Measurements from ENCODE around the gene COPA.

COPA gene

DNA sequence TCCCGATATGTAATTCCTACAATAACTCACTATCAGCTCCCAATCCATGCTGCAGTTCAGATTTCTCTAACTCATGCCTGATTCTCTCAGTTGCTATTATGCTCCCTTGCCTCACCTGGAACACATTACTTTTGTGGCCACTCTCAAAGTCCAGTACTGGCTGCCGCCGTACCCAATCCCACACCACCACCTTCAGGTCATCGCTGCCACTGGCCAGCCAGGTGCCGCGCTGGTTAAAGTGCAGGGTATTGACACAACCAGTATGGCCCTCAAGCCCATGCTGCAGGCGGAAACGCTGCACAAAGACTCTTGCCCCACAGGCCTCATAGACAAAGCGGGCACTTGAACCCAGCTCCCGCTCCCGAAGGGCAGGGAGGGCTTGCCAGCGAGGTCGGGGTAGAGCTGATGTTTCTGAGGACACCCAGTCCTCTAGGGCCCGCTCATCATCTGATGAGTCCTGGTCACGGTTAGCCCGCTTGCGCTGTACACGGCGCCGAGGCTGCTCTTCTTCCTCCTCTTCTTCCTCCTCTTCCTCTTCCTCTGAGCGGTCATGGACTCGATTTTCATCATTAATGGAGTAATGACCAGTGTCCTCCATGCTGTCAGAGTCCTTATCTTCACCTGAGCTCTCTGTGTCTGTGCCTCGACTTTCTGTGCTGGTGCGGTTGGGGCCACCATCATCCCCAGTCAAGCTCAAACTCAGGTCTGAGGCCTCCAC, 103.3 kb downstream of the COPA start:
- Histone ChIP-seq H3K4me3 (ENCODE audit: low read length) (no peak overlapping the region), H3K9me3 (ENCODE audit: low read length) (no peaks in the 10 kb centered on the region), H3K36me3 (ENCODE audit: insufficient read depth, low read length) (peaks cover 69% of the 10 kb centered on the region), H3K27me3 (ENCODE audit: insufficient read depth, low read length) (no peaks in the 10 kb centered on the region), H2AFZ (ENCODE audit: low read depth, low read length) (no peak overlapping the region), H3K4me1 (ENCODE audit: insufficient read depth, low read length) (peaks cover under 1% of the 10 kb centered on the region)
